Ureter (tissue), 1 donor: ENCODE measurements around the gene ITSN2. TPM values are rescaled to one million over a fixed set of nuclear protein-coding genes. Genes with fewer than 3 reads are reported as not detected.
"Not testable (repeated sequence)": the region's sequence is repeated elsewhere in the genome, so short reads cannot be mapped to it uniquely, and the experiment has no call there.

Experiments used
- DNase-seq: peaks from one replicate; pipeline ENCODE4 v3.0.0-alpha.2; 2020; ENCODE audit warnings: low spot score
- total RNA-seq: library from RNA; stranded (reverse); gene quantifications from one replicate; pipeline ENCODE4 v1.2.4, GENCODE V29; 2023
- donor health status: DM: yes; HTN: yes; CAD: no.

The ITSN2 gene
- total RNA-seq, 1 donor from 2014 or later: 61.2 TPM

DNA sequence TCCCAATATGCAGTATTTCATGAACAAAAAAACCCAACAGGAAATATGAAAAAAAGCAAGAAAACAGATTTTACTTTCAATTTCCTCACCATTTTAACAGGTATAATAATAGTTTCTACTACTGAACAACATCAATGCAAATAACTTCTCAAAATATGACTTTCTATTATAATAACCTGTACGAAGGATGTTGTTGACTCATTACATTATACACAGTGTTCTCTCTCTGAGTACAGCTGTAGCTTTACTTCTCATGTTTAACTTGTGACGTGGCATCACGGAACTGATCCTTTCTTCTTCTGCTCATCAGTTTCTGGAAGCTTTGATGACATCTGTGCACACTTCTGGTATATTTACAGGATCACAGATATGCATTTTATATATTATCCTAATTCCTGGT is 145.5 kb downstream of the ITSN2 start:
- no peak for DNase-seq

GRCh38 chr2:24211408-24211807 is 148.9 kb downstream of the ITSN2 start:
- DNase-seq: no peak

- DNase-seq: no peak
Observed at GRCh38 chr2:24210723-24211122, 149.6 kb downstream of the ITSN2 start.

DNA sequence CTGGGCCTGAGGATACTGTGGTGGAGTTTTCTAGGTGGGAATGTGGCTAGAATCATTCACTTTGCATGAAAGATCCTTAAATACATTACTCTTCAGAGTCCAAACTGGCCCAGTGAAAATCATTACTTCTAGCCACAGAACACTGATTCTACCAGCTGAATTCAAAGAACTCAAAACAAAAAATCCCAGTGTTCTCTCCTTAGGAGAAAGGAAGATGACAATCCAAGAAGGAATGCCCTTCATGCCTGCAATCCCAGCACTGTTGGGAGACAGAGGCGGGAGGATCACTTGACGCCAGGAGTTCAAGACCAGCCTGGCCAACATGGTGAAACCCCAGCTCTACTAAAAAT is 150.3 kb downstream of the ITSN2 start:
- no peak for DNase-seq

DNA sequence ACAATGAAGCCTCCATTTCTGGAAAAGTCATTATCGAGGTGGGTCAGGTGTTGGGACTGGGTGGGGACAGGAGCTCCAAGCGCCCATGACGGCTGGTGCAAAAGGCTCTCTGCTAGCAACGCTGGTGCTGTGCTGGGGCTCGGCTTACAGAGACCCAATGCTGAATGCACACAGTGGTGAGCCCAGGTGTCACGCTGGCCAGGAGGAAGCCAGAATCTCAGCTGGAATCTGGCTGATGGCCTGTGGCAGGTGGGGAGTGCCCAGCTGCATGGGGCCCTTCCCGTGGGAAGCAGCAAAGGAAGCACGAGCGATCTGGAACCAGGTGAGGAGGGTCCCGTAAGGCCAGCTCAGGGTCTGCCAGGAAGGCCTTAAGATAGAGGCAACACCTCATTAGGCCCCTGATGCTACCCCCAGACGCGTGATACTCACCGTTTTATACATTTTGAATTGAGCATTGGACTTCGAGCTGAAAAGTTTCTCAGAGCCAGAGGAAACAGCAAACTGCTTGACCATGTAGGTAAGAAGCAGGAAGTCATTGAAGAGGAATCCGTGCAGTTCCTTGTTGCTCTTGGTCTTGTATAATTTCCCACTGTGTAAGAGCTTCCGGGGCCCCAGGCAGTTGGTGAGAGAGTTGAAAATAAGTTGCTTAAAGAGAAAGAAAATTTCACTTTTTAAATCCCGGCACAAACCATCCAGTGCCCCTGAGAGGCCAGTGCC is 150.8 kb downstream of the ITSN2 start:
- DNase-seq: no peak

GRCh38 chr2:24208490-24208889 is 151.8 kb downstream of the ITSN2 start:
- no peak for DNase-seq

- no peak for DNase-seq
Observed at GRCh38 chr2:24207359-24207758, 153.0 kb downstream of the ITSN2 start.

- no peak for DNase-seq
Observed at GRCh38 chr2:24206714-24207113, 153.6 kb downstream of the ITSN2 start.

DNA sequence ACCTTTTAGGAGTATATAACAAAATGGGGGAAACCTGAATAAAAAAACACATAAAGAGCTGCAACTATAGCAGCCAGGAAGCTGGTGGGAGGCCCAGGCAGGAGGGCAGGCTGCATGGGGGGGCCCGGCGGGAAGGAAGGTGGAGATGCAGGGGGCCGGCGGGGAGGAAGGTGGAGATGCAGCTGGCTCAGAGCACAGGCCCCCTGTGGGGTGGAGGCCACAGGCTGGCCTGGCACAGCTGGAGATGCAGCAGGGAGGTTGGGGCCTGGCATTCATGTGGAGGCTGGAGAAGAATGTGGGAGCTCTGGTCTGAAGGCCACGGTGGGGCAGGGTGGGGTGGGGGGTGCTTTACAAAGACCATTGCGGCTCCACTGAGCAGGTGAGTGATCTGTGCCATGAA is 154.1 kb downstream of the ITSN2 start:
- DNase-seq: no peak

DNA sequence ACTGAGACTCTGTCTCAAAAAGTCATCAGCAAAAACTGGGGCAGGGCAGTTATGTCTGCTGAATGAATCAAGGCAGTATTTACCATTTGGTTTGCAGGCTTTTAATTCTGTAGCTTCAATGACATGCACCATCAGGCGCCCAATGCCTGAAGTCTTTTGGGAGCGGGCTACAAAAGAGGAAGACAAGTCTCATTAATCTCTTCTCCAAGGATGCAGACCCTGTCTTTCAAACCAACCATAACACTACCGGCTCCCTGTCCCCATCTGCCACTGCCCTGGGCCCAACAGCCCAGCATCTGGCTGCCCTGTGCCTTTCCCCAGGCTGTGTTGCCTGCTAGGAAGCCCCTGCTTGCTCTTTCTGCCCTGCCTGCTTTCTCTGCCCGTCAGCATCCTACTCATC is 155.2 kb downstream of the ITSN2 start:
- no peak for DNase-seq

DNA sequence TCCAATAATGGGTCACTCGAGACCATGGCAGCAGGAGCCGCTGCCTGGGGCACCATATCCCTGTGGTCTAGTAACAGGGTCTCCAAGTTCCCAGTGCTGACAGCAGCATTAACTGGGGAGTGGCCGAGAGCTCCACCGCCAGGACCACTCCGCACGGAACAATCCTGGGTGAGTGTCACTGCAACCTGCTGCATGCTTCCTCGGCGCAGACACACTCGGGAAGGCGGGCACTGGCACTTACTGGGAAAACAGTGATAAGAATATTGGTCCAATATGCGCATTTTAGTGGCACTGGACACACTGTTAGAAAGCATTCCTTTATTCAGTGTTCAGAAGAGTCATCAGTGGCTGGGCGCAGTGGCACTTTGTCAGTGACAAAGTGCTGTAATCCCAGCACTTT is 155.8 kb downstream of the ITSN2 start:
- no peak for DNase-seq

DNA sequence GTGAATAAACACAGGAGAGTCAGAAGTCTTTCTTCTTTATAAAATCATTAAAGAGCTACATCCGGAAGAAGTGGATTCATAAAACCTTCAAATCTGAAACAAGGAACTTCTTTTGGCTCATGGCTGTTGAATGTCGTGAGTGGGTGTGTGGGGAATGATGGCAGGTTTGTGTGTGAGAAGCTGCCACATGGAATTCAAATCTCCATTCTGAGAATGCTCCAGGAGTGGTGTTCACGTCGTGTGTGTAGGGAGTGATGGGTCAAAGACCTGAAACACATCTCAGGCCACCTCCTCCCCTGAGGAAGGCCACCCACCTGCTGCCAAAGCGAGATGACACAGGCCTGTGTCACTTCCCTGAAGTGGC is 156.6 kb downstream of the ITSN2 start:
- DNase-seq: no peak

DNA sequence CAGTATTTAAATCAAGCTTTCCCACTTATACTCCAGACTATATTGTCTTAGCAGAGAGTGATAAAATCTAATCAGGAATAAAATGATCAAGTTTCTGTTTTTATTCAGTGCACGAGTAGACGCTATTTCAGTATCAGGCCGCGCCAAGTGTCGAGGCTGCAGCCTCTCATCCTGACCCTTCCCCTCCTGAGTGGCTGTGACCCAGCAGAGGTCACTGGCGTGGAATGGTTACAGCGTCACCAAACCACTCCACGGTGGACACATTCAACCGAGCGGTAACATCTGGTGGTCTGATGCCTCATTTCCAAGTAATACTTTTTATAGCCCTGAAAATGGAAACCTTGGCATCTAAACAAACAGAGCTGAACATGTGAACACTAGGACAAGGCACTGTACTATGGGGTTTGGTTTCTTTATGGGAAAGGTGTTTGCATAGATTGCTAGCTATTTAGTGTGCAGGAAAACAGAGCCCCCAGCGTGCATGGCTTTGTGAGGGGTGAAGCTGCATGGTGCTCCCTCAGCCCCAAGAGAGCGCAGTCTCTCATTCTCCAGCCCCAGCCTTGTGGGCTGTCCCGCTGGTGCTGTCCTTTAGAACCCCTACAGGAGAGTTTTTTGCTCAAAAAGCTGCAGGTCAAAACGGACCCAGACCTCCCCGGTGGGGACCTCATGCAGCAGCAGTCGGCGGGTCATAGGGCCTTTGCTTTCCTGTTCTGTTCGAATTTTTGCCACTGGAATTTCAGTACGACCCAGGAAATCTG is 157.1 kb downstream of the ITSN2 start:
- DNase-seq: no peak

DNA sequence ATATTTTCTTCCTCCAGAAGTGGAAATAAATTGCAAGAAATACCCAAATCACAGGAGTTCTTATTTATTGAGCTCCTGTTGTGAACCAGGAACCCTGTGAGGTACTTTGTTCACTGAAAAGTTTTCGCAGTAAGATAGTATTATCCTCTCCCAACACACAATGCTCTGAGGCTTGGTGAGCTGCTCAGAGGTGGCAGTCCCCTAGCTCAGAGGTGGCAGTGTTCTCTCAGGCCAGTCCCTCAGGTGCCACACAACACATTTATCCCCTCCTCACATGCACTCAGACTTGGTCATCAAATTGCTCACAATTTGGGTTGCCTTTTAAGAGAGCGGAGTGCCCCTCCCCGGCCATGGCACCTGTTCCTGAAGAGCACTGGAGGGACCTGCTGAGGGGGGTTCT is 159.5 kb downstream of the ITSN2 start:
- DNase-seq: no peak

- DNase-seq: no peak
Observed at GRCh38 chr2:24199968-24200590, 160.3 kb downstream of the ITSN2 start.

DNA sequence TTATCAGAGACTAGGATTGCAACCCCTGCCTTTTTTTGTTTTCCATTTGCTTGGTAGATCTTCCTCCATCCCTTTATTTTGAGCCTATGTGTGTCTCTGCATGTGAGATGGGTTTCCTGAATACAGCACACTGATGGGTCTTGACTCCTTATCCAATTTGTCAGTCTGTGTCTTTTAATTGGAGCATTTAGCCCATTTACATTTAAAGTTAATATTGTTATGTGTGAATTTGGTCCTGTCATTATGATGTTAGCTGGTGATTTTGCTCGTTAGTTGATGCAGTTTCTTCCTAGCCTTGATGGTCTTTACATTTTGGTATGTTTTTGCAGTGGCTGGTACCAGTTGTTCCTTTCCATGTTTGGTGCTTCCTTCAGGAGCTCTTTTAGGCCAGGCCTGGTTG is 163.1 kb downstream of the ITSN2 start:
- not testable (repeated sequence) for DNase-seq

DNA sequence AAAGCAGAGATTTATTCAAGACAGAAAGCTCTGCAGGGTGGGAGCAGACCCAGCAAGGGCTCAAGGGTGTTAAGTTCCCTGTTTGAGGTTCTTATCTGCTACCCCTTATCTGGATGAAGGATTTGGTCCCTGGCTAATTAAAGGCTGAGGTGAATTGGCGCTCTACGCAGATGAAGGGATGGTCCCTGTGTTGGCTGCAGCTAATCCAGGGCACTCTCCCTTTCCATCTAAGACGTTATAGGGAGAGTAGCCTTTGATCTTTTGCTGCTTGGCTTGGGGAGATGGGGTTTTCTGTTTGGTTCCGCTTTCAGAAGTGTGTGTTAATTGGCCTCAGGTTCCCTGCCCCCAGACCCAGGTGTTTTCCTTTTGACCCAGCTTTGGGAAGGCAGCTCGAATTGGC is 168.5 kb downstream of the ITSN2 start:
- DNase-seq: no peak

GRCh38 chr2:24191156-24191555 is 169.2 kb downstream of the ITSN2 start:
- DNase-seq: no peak

DNA sequence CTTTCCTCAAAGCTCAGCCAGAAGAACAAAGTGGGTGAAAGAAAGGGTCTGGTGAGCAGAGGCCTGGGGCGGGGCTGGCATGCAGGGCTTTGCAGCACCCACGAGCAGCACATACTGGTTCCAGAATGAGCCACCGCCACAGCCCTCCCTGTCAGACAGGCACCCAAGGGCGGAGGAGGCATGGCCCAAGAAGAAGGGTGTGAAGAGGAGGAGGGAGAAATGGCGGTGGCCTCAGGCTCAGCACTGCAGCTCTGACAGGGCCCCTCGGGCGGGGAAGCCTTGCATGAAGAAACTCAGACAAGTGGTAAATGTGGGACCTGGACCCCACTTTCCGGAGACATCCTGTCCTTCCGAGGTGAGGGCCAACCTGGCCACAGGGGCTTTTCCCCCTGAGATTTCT is 169.8 kb downstream of the ITSN2 start:
- DNase-seq: no peak

GRCh38 chr2:24189551-24189950 is 170.8 kb downstream of the ITSN2 start:
- DNase-seq: no peak

- DNase-seq: no peak
Observed at GRCh38 chr2:24183366-24184069, 176.8 kb downstream of the ITSN2 start.

DNA sequence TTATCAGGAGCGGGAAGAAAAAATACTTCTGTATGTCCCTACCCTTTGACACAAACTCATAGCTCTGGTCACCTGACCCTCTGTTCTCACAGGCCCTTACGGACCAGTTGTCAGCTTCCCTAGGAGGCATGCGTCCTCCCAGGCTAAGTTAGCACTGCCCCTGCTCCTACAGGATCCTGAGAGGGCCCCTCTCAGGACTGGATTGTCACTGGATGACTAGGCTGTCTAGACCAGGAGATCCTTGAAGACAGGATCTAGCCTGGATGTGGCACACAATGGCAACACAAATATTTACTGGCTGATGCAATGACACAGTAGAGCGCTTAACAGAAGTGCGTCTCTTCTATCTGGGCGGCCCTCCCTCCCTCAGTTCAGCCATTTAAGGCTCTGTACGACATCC is 177.8 kb downstream of the ITSN2 start:
- no peak for DNase-seq

DNA sequence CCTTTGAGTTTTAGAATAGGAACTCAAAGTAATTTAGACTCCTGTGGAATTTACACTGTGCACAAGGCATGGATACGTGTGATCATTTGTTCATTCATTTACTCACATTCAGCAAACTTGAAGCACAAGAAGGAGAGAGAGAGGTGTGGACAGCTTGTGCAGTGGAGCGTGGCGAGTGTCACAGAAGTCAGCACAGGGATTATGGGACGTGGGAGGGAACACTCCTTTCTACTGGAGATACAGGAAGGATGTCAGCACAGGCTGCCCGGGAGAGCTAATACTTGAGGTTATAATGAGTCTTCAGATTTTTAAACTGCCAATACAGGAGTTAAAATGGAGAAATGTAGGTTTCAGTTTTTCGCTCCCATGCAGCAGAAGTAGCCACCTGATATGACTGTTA is 178.5 kb downstream of the ITSN2 start:
- no peak for DNase-seq
